HG03442 (cell line): ENCODE data around the gene TTYH3.
"Not testable (repeated sequence)": the region's sequence is repeated elsewhere in the genome, so short reads cannot be mapped to it uniquely, and the experiment has no call there.

Experiments
- ATAC-seq: cut with Tn5 transposase; IDR thresholded peaks from one replicate; pipeline ENCODE4 v1.9.1; 2021; ENCODE audit warnings: mild to moderate bottlenecking, moderate library complexity; ENCODE audit not compliant: unreplicated experiment

The TTYH3 gene

GRCh38 chr7:2681929-2682799, 50.4 kb downstream of the TTYH3 start:
- no peak for ATAC-seq

- ATAC-seq, result no peak
Observed at GRCh38 chr7:2684501-2684900, 52.7 kb downstream of the TTYH3 start.

GRCh38 chr7:2686101-2686500, 54.3 kb downstream of the TTYH3 start:
- ATAC-seq, result no peak

GRCh38 chr7:2687338-2687869, 55.6 kb downstream of the TTYH3 start:
- ATAC-seq, result no peak

- ATAC-seq, result no peak
Observed at GRCh38 chr7:2687881-2688318, 56.1 kb downstream of the TTYH3 start, which contains the start of gene AMZ1. Gene AMZ1 (plus strand): TSS chr7:2688202. CDS start chr7:2700452, 12,250 bp downstream.

GRCh38 chr7:2688409-2689342, 56.9 kb downstream of the TTYH3 start:
- ATAC-seq, result peak; percentile 79

- no peak for ATAC-seq
Observed at GRCh38 chr7:2689343-2689847, 57.6 kb downstream of the TTYH3 start.

- no peak for ATAC-seq
Observed at GRCh38 chr7:2689951-2690705, 58.3 kb downstream of the TTYH3 start.

- no peak for ATAC-seq
Observed at GRCh38 chr7:2691011-2691707, 59.4 kb downstream of the TTYH3 start.

GRCh38 chr7:2691932-2692439, 60.2 kb downstream of the TTYH3 start:
- ATAC-seq, result not testable (repeated sequence)

- ATAC-seq, result no peak
Observed at GRCh38 chr7:2692543-2692942, 60.8 kb downstream of the TTYH3 start.

- not testable (repeated sequence) for ATAC-seq
Observed at GRCh38 chr7:2693420-2694121, 61.8 kb downstream of the TTYH3 start.

- not testable (repeated sequence) for ATAC-seq
Observed at GRCh38 chr7:2694122-2694436, 62.3 kb downstream of the TTYH3 start.

- ATAC-seq, result peak; percentile 95
Observed at GRCh38 chr7:2698581-2699288, 66.9 kb downstream of the TTYH3 start.

GRCh38 chr7:2699289-2699620, 67.5 kb downstream of the TTYH3 start:
- ATAC-seq, result no peak

GRCh38 chr7:2700141-2700850, 68.5 kb downstream of the TTYH3 start:
- no peak for ATAC-seq

- no peak for ATAC-seq
Observed at GRCh38 chr7:2701424-2701823, 69.6 kb downstream of the TTYH3 start.
